Superior temporal gyrus (tissue), 1 donor: Measurements from ENCODE around the gene CALD1.
A peak's percentile ranks its signal among the peaks of the same experiment; 100 is the strongest.

Experiments
- DNase-seq: peaks from one replicate; pipeline ENCODE4 v3.0.0-alpha.2; 2016; ENCODE audit errors: extremely low spot score

CALD1 gene

GRCh38 chr7:134926396-134926795, 147.0 kb downstream of the CALD1 start:
- DNase-seq: no peak

- DNase-seq: no peak
Measured at GRCh38 chr7:134927076-134927475, 147.6 kb downstream of the CALD1 start.

- no peak for DNase-seq
Measured at GRCh38 chr7:134927723-134928122, 148.3 kb downstream of the CALD1 start.

GRCh38 chr7:134928554-134928953, 149.1 kb downstream of the CALD1 start:
- no peak for DNase-seq

GRCh38 chr7:134931487-134931886, 152.1 kb downstream of the CALD1 start:
- no peak for DNase-seq

- no peak for DNase-seq
Measured at GRCh38 chr7:134932707-134933370, 153.4 kb downstream of the CALD1 start.

GRCh38 chr7:134933460-134934068, 154.1 kb downstream of the CALD1 start:
- no peak for DNase-seq

- DNase-seq: no peak
Measured at GRCh38 chr7:134935701-134936100, 156.3 kb downstream of the CALD1 start.

- no peak for DNase-seq
Measured at GRCh38 chr7:134936893-134937510, 157.6 kb downstream of the CALD1 start.

- DNase-seq: no peak
Measured at GRCh38 chr7:134938141-134938540, 158.7 kb downstream of the CALD1 start.

GRCh38 chr7:134939136-134939535, 159.7 kb downstream of the CALD1 start:
- DNase-seq: no peak

GRCh38 chr7:134940729-134941128, 161.3 kb downstream of the CALD1 start:
- no peak for DNase-seq

- no peak for DNase-seq
Measured at GRCh38 chr7:134941185-134941900, 161.9 kb downstream of the CALD1 start.

GRCh38 chr7:134941952-134942351, 162.5 kb downstream of the CALD1 start:
- no peak for DNase-seq

GRCh38 chr7:134942690-134943466, 163.4 kb downstream of the CALD1 start:
- no peak for DNase-seq

GRCh38 chr7:134943785-134944400, 164.5 kb downstream of the CALD1 start:
- DNase-seq: peak; percentile 84

- no peak for DNase-seq
Measured at GRCh38 chr7:134945691-134946090, 166.3 kb downstream of the CALD1 start.

- DNase-seq: no peak
Measured at GRCh38 chr7:134946260-134946659, 166.8 kb downstream of the CALD1 start.

GRCh38 chr7:134947329-134947728, 167.9 kb downstream of the CALD1 start:
- DNase-seq: no peak

- DNase-seq: no peak
Measured at GRCh38 chr7:134947831-134948230, 168.4 kb downstream of the CALD1 start.

GRCh38 chr7:134948246-134948645, 168.8 kb downstream of the CALD1 start:
- no peak for DNase-seq
